Activated naive CD8-positive, alpha-beta T cell (primary cell): ENCODE measurements around the gene FAM162B.

ENCODE experiments used
- H3K27ac Mint-ChIP-seq: one replicate; pipeline ENCODE4 v1.8.0; 2021; ENCODE audit warnings: mixed read lengths
- H3K27me3 Mint-ChIP-seq: one replicate; pipeline ENCODE4 v1.8.0; 2021; ENCODE audit warnings: mixed read lengths
- H3K36me3 Mint-ChIP-seq: one replicate; pipeline ENCODE4 v1.8.0; 2021; ENCODE audit warnings: mixed read lengths
- H3K4me1 Mint-ChIP-seq: one replicate; pipeline ENCODE4 v1.8.0; 2021; ENCODE audit warnings: low read depth, mixed read lengths
- H3K4me3 Mint-ChIP-seq: one replicate; pipeline ENCODE4 v1.8.0; 2021; ENCODE audit warnings: mild to moderate bottlenecking, mixed read lengths
- H3K9me3 Mint-ChIP-seq: one replicate; pipeline ENCODE4 v1.8.0; 2021; ENCODE audit warnings: low read depth, mixed read lengths

The FAM162B gene

GRCh38 chr6:116764961-116765841, at the start of gene FAM162B:
Gene FAM162B (minus strand): TSS chr6:116765719. CDS start chr6:116765576, 143 bp downstream.
- Mint-ChIP-seq H3K9me3 (no peaks in the 10 kb centered on the region), H3K27ac (no peak within 1 kb of the TSS), H3K27me3 (peaks cover 34% of the 10 kb centered on the region), H3K36me3 (no peaks in the 10 kb centered on the region), H3K4me1 (peaks cover 11% of the 10 kb centered on the region), H3K4me3 (peak within 1 kb of the TSS; percentile 74)

- H3K27ac Mint-ChIP-seq: no peak overlapping the region
- no peak overlapping the region for H3K4me3 Mint-ChIP-seq
- H3K4me1 Mint-ChIP-seq: no peaks in the 10 kb centered on the region
- H3K36me3 Mint-ChIP-seq: peaks cover 2% of the 10 kb centered on the region
- peaks cover 17% of the 10 kb centered on the region for H3K9me3 Mint-ChIP-seq
- peaks cover 3% of the 10 kb centered on the region for H3K27me3 Mint-ChIP-seq
These were observed 46.6 kb upstream of the FAM162B start for GRCh38 chr6:116812051-116812650.

- H3K4me1 Mint-ChIP-seq: no peaks in the 10 kb centered on the region
- no peak overlapping the region for H3K27ac Mint-ChIP-seq
These were observed 36.5 kb upstream of the FAM162B start for GRCh38 chr6:116801971-116802370.

GRCh38 chr6:116799945-116800344, 34.4 kb upstream of the FAM162B start:
- Mint-ChIP-seq H3K4me3 (no peak overlapping the region), H3K27ac (no peak overlapping the region), H3K4me1 (no peaks in the 10 kb centered on the region), H3K9me3 (no peaks in the 10 kb centered on the region), H3K36me3 (no peaks in the 10 kb centered on the region), H3K27me3 (peaks cover 8% of the 10 kb centered on the region)

More at GRCh38 chr6:116801971-116802370, 36.5 kb upstream of the FAM162B start:
- H3K9me3 Mint-ChIP-seq: no peaks in the 10 kb centered on the region
- no peaks in the 10 kb centered on the region for H3K36me3 Mint-ChIP-seq
- H3K4me3 Mint-ChIP-seq: no peak overlapping the region
- peaks cover 8% of the 10 kb centered on the region for H3K27me3 Mint-ChIP-seq

GRCh38 chr6:116797585-116797984, 32.1 kb upstream of the FAM162B start:
- no peak overlapping the region for H3K27ac Mint-ChIP-seq
- H3K4me3 Mint-ChIP-seq: no peak overlapping the region
- H3K27me3 Mint-ChIP-seq: peaks cover 6% of the 10 kb centered on the region
- H3K9me3 Mint-ChIP-seq: no peaks in the 10 kb centered on the region
- no peaks in the 10 kb centered on the region for H3K4me1 Mint-ChIP-seq
- no peaks in the 10 kb centered on the region for H3K36me3 Mint-ChIP-seq

GRCh38 chr6:116793224-116793623, 27.7 kb upstream of the FAM162B start:
- no peaks in the 10 kb centered on the region for H3K9me3 Mint-ChIP-seq
- H3K4me1 Mint-ChIP-seq: no peaks in the 10 kb centered on the region
- no peaks in the 10 kb centered on the region for H3K36me3 Mint-ChIP-seq
- H3K27me3 Mint-ChIP-seq: peaks cover 3% of the 10 kb centered on the region
- no peak overlapping the region for H3K4me3 Mint-ChIP-seq
- H3K27ac Mint-ChIP-seq: no peak overlapping the region

- Mint-ChIP-seq H3K4me3 (no peak overlapping the region), H3K27me3 (peaks cover 12% of the 10 kb centered on the region), H3K27ac (no peak overlapping the region)
These were observed 18.3 kb upstream of the FAM162B start for GRCh38 chr6:116783852-116784251.

GRCh38 chr6:116779573-116780164, 14.2 kb upstream of the FAM162B start:
- Mint-ChIP-seq H3K27ac (no peak overlapping the region), H3K9me3 (no peaks in the 10 kb centered on the region), H3K27me3 (peaks cover 14% of the 10 kb centered on the region), H3K4me3 (no peak overlapping the region), H3K4me1 (no peaks in the 10 kb centered on the region), H3K36me3 (no peaks in the 10 kb centered on the region)

More at GRCh38 chr6:116783852-116784251, 18.3 kb upstream of the FAM162B start:
- H3K9me3 Mint-ChIP-seq: no peaks in the 10 kb centered on the region
- H3K4me1 Mint-ChIP-seq: no peaks in the 10 kb centered on the region
- H3K36me3 Mint-ChIP-seq: no peaks in the 10 kb centered on the region

GRCh38 chr6:116773886-116774285, 8.4 kb upstream of the FAM162B start:
- Mint-ChIP-seq H3K36me3 (no peaks in the 10 kb centered on the region), H3K9me3 (no peaks in the 10 kb centered on the region), H3K4me3 (no peak overlapping the region), H3K27me3 (peaks cover 11% of the 10 kb centered on the region), H3K4me1 (no peaks in the 10 kb centered on the region), H3K27ac (no peak overlapping the region)

- Mint-ChIP-seq H3K4me1 (no peaks in the 10 kb centered on the region), H3K4me3 (no peak overlapping the region), H3K36me3 (no peaks in the 10 kb centered on the region), H3K9me3 (no peaks in the 10 kb centered on the region), H3K27me3 (peaks cover 17% of the 10 kb centered on the region), H3K27ac (no peak overlapping the region)
These were observed 6.9 kb upstream of the FAM162B start for GRCh38 chr6:116772450-116772849.

GRCh38 chr6:116767715-116768114, 2.2 kb upstream of the FAM162B start:
- Mint-ChIP-seq H3K36me3 (no peaks in the 10 kb centered on the region), H3K9me3 (no peaks in the 10 kb centered on the region), H3K27ac (no peak overlapping the region), H3K4me3 (no peak overlapping the region), H3K4me1 (peaks cover 11% of the 10 kb centered on the region), H3K27me3 (peaks cover 37% of the 10 kb centered on the region)

GRCh38 chr6:116766506-116767176, 1.1 kb upstream of the FAM162B start:
- H3K9me3 Mint-ChIP-seq: no peaks in the 10 kb centered on the region
- peak overlapping the region; percentile 74 for H3K4me3 Mint-ChIP-seq
- H3K27me3 Mint-ChIP-seq: peaks cover 39% of the 10 kb centered on the region
- peaks cover 11% of the 10 kb centered on the region for H3K4me1 Mint-ChIP-seq
- no peak overlapping the region for H3K27ac Mint-ChIP-seq
- H3K36me3 Mint-ChIP-seq: no peaks in the 10 kb centered on the region

GRCh38 chr6:116764629-116764960, 924 bp downstream of the FAM162B start:
- Mint-ChIP-seq H3K27me3 (peaks cover 37% of the 10 kb centered on the region), H3K27ac (no peak overlapping the region), H3K4me1 (peaks cover 11% of the 10 kb centered on the region), H3K4me3 (peak overlapping the region; percentile 63), H3K36me3 (no peaks in the 10 kb centered on the region), H3K9me3 (no peaks in the 10 kb centered on the region)

GRCh38 chr6:116763906-116764628, 1.5 kb downstream of the FAM162B start:
- Mint-ChIP-seq H3K9me3 (no peaks in the 10 kb centered on the region), H3K27ac (no peak overlapping the region), H3K4me3 (no peak overlapping the region), H3K27me3 (peaks cover 36% of the 10 kb centered on the region), H3K36me3 (no peaks in the 10 kb centered on the region), H3K4me1 (peaks cover 11% of the 10 kb centered on the region)
